Prostate gland (tissue), 2 donors: ENCODE data around the gene PFDN1.
A peak's percentile ranks its signal among the peaks of the same experiment; 100 is the strongest.

Experiments
- POLR2AphosphoS5 ChIP-seq: sonication (generic); formaldehyde crosslinking; IDR thresholded peaks from one replicate; pipeline ENCODE4 v1.6.1; 2017; ENCODE audit warnings: antibody characterized with exemption
- TF ChIP-seq, protein P1 (sequence below), 4 experiments: fragments of 200-600 bp in 2 of 4; fragments of 450-650 bp in 2 of 4; sonication (generic) in 2 of 4; IDR thresholded peaks; 1 replicate in 3 of 4; 2 replicates in 1 of 4; pipeline ENCODE4 v1.5.1; 2016 to 2019; ENCODE audit warnings: antibody characterized with exemption in 4 of 4, mild to moderate bottlenecking in 2 of 4, moderate library complexity in 2 of 4

DNA sequence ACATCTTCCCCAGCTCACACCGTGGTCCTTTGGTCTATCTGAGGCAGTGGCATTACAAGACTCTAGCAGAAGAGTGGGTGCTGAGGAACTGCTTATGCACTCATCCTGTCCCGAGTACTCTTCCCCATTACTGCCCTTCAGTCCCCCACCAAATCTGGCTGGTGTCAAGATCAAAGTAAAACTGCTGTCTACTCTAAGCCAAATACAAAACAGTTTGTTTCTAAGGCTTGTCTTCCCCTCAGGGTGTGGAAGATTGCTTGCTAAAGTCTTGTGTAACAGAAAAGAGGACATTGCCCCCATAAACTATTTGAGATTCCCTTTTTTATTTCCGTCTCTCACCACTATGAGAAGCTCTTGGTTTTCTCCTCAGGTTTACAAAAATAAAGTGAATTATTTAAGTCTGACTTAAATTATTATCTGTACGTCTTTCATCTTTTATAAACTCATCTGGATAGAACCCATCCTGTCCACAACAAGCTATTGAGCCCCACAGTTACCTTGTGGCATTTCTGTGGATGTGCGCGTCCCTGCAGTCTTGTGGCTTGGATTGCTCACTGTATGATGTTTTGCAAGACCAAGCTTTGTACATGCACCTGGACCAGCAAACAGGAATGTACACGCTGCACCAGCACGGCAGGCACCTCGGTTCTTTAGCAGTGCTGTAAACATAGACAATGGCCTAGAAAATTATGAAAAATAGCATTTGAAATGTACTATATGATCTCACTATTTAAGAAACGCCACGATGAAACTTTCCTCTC, 66.9 kb downstream of the PFDN1 start:
- TF ChIP-seq POLR2AphosphoS5, result peak; percentile 45
- TF ChIP-seq, protein P1, sequence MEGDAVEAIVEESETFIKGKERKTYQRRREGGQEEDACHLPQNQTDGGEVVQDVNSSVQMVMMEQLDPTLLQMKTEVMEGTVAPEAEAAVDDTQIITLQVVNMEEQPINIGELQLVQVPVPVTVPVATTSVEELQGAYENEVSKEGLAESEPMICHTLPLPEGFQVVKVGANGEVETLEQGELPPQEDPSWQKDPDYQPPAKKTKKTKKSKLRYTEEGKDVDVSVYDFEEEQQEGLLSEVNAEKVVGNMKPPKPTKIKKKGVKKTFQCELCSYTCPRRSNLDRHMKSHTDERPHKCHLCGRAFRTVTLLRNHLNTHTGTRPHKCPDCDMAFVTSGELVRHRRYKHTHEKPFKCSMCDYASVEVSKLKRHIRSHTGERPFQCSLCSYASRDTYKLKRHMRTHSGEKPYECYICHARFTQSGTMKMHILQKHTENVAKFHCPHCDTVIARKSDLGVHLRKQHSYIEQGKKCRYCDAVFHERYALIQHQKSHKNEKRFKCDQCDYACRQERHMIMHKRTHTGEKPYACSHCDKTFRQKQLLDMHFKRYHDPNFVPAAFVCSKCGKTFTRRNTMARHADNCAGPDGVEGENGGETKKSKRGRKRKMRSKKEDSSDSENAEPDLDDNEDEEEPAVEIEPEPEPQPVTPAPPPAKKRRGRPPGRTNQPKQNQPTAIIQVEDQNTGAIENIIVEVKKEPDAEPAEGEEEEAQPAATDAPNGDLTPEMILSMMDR (IDR thresholded peaks at IDR 0.05), result no peak
